Endothelial cell of umbilical vein (primary cell): ENCODE measurements around the gene PNPLA7. TPM values are rescaled to one million over a fixed set of nuclear protein-coding genes. Genes with fewer than 3 reads are reported as not detected.
A peak's percentile ranks its signal among the peaks of the same experiment; 100 is the strongest.

ENCODE experiments used
- BruUV-seq: library from RNA; stranded (reverse); fragments of 400-500 nt; replicated peaks from 2 replicates; lab custom pipeline; 2021; lab: Mats Ljungman, UMichigan
- CTCF ChIA-PET: fragments of 300-600, 350-600 bp; sonication (Branson Sonifier 250); formaldehyde crosslinking; loops from one replicate; lab custom pipeline; 2021; ENCODE audit warnings: antibody characterized with exemption, inconsistent platforms; lab: Charles Lee
- POLR2A ChIA-PET: fragments of 300-600, 350-600 bp; sonication (Branson Sonifier 250); formaldehyde crosslinking; loops from one replicate; lab custom pipeline; 2021; ENCODE audit warnings: antibody characterized with exemption, inconsistent platforms; lab: Charles Lee
- DNase-seq: peaks from one replicate; pipeline ENCODE4 v3.0.0-alpha.2; 2011; ENCODE audit warnings: low read depth, low spot score
- FAIRE-seq: peaks from 2 replicates; lab custom pipeline; 2011; peaks lifted over from hg19 to GRCh38; lab: Jason Lieb, UNC
- H2AFZ ChIP-seq: 2 replicates; pipeline ENCODE4 v1.6.0; 2012; ENCODE audit warnings: low read depth, low read length, control low read depth, inconsistent platforms
- H3K27ac ChIP-seq: 2 replicates; pipeline ENCODE4 v1.5.1; 2011; ENCODE audit warnings: low read depth, mild to moderate bottlenecking, control low read depth, low read length, moderate library complexity; ENCODE audit not compliant: insufficient read depth
- H3K27me3 ChIP-seq, 2 experiments: 2 replicates each; pipeline versions ENCODE4 v1.6.0 to v1.6.1; 2011; ENCODE audit warnings: low read length in 2 of 2, mixed read lengths in 1 of 2; ENCODE audit not compliant: control insufficient read depth in 2 of 2, insufficient read depth in 2 of 2
- H3K36me3 ChIP-seq, 2 experiments: 2 replicates in 1 of 2; 3 replicates in 1 of 2; pipeline ENCODE4 v1.5.1; 2011; ENCODE audit warnings: low read length in 2 of 2, mild to moderate bottlenecking in 1 of 2, moderate library complexity in 1 of 2; ENCODE audit not compliant: control insufficient read depth in 2 of 2, insufficient read depth in 2 of 2; ENCODE audit errors: extremely low read depth in 1 of 2
- H3K4me1 ChIP-seq: 3 replicates; pipeline ENCODE4 v1.5.1; 2011; ENCODE audit warnings: mild to moderate bottlenecking, low read length; ENCODE audit not compliant: control insufficient read depth, insufficient read depth; ENCODE audit errors: extremely low read depth
- H3K4me2 ChIP-seq: 2 replicates; pipeline ENCODE4 v1.6.1; 2011; ENCODE audit warnings: low read length, control low read depth, mixed read lengths; ENCODE audit not compliant: insufficient read depth
- H3K4me3 ChIP-seq, 3 experiments: fragments of 200-600 bp in 1 of 3; sonication (generic), shearing (Covaris generic) in 1 of 3; replicated peaks in 1 of 3; 2 replicates each; pipeline ENCODE4 v1.5.1; 2011 to 2016; ENCODE audit warnings: control low read depth in 3 of 3, low read length in 3 of 3, mild to moderate bottlenecking in 2 of 3, inconsistent platforms in 1 of 3, low read depth in 1 of 3, moderate library complexity in 1 of 3; ENCODE audit not compliant: insufficient read depth in 1 of 3
- H3K79me2 ChIP-seq: 2 replicates; pipeline ENCODE4 v1.6.0; 2012; ENCODE audit warnings: low read length, inconsistent platforms; ENCODE audit not compliant: control insufficient read depth, insufficient read depth
- H3K9ac ChIP-seq: replicated peaks from 2 replicates; pipeline ENCODE3; 2011; ENCODE audit warnings: low read length, control low read depth; ENCODE audit not compliant: insufficient read depth; ENCODE audit errors: extremely low read depth
- H3K9me1 ChIP-seq: replicated peaks from 3 replicates; pipeline ENCODE4 v1.6.0; 2011; ENCODE audit warnings: mild to moderate bottlenecking, low read length; ENCODE audit not compliant: control insufficient read depth, insufficient read depth; ENCODE audit errors: extremely low read depth
- H3K9me3 ChIP-seq: replicated peaks from 2 replicates; pipeline ENCODE4 v1.5.1; 2012; ENCODE audit warnings: low read length, inconsistent platforms; ENCODE audit not compliant: control insufficient read depth, insufficient read depth
- H4K20me1 ChIP-seq: replicated peaks from 2 replicates; pipeline ENCODE3; 2011; ENCODE audit warnings: mild to moderate bottlenecking, low read length; ENCODE audit not compliant: control insufficient read depth, insufficient read depth; ENCODE audit errors: extremely low read depth
- EZH2 ChIP-seq: IDR thresholded peaks from 2 replicates; pipeline ENCODE4 v1.6.1; 2012; ENCODE audit warnings: borderline replicate concordance, low read depth, mild to moderate bottlenecking, moderate library complexity, low read length, inconsistent platforms; ENCODE audit not compliant: severe bottlenecking
- FOS ChIP-seq: IDR thresholded peaks from 2 replicates; pipeline ENCODE4 v1.6.1; 2011; ENCODE audit warnings: mild to moderate bottlenecking, low read length, moderate library complexity, borderline replicate concordance; ENCODE audit not compliant: insufficient read depth
- GATA2 ChIP-seq: IDR thresholded peaks from 2 replicates; pipeline ENCODE4 v1.7.0; 2011; ENCODE audit warnings: low read depth, mild to moderate bottlenecking, moderate library complexity, mixed read lengths, low read length; ENCODE audit not compliant: insufficient read length, insufficient read depth
- JUN ChIP-seq: IDR thresholded peaks from 2 replicates; pipeline ENCODE4 v1.6.1; 2011; ENCODE audit warnings: borderline replicate concordance, low read depth; ENCODE audit not compliant: insufficient read length, insufficient read depth
- MYC ChIP-seq: IDR thresholded peaks from one replicate; pipeline ENCODE4 v1.6.1; 2011; ENCODE audit warnings: mild to moderate bottlenecking, low read depth, low read length
- POLR2A ChIP-seq: IDR thresholded peaks from 2 replicates; pipeline ENCODE4 v1.6.1; 2012; ENCODE audit warnings: low read depth, mild to moderate bottlenecking, control low read depth, low read length
- POLR2AphosphoS5 ChIP-seq: IDR thresholded peaks from 2 replicates; pipeline ENCODE4 v1.6.1; 2012; ENCODE audit warnings: low read depth, mild to moderate bottlenecking, control low read depth, low read length, moderate library complexity; ENCODE audit not compliant: insufficient read depth
- dilution Hi-C: fragments of 300-500 bp; cut with MboI; formaldehyde crosslinking; loops from one replicate; pipeline ENCODE4 v1.15.0; 2019; ENCODE audit warnings: low sequenced_read_pairs; ENCODE audit not compliant: extremely low pct_ligation_motif_present
- intact Hi-C: fragments of 100-400 bp; cut with micrococcal nuclease; formaldehyde crosslinking; loops from one replicate; pipeline ENCODE4 v1.10.0; 2022
- polyA plus RNA-seq, 4 experiments: library from polyadenylated mRNA; depleted of rRNA in 3 of 4; stranded (reverse) in 3 of 4; unstranded in 1 of 4; fragments of >200 nt; gene quantifications; 2 replicates each; pipeline versions ENCODE4 v1.2.1 to v1.2.3, GENCODE V29; 2011 to 2012; ENCODE audit warnings: missing spikeins in 1 of 4
- total RNA-seq: library from RNA; stranded (reverse); gene quantifications from 2 replicates; pipeline ENCODE4 v1.2.3, GENCODE V29; 2021
- TF ChIP-seq, protein P1 (sequence below): IDR thresholded peaks from 2 replicates; pipeline ENCODE4 v1.6.1; 2011; ENCODE audit not compliant: insufficient read depth, insufficient read length
- TF ChIP-seq, protein P2 (sequence below), 2 donors: IDR thresholded peaks; 1 replicate in 1 of 2; 2 replicates in 1 of 2; pipeline ENCODE4 v1.5.1; 2011; ENCODE audit warnings: low read length in 2 of 2, mild to moderate bottlenecking in 2 of 2, moderate library complexity in 2 of 2, control low read depth in 1 of 2, inconsistent platforms in 1 of 2, low read depth in 1 of 2; ENCODE audit not compliant: insufficient read depth in 1 of 2; ENCODE audit errors: extremely low read depth in 1 of 2

Gene PNPLA7
- total and polyA plus RNA-seq, 2 donors (not counting 3 experiments of a cell fraction or from before 2014, with no cell fraction given), result 1.0 to 1.9 TPM

DNA sequence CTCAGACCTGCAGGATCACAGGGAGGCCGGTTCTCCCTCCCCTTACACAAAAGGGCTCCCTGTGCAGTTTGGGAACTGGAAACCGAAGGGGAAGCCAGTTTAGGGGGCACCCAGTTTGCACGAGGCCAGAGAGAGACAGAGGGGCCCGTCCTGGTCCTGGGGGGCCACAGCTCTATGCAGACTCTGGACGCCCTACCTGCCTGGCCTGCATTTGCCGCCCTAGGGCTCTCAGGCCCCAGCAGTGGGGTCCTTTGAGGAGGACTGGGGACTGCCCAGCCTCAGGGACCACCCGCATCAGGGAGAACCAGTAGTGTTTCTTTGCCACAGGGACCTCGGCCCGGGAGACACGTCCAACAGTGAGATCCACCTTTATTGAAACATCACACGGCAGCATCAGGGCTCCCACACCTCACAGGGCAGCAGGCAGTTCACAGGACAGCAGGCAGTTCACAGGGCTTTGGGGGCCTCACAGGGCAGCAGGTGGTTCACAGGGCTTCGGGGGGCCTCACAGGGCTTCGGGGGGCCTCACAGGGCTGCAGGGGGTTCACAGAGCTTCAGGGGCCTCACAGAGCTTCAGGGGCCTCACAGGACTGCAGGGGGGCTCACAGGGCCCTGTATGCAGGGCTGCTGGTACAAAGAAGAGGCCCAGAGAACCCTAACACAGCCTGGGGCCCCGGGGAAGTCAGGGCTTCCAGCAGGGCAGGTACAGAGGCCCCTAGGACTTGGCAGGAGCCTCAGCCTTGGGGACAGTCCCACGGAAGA, 90.4 kb downstream of the PNPLA7 start:
- no peaks in the 10 kb centered on the region for H3K27me3 ChIP-seq
- H3K9me3 ChIP-seq, result no peaks in the 10 kb centered on the region
- peaks cover 9% of the 10 kb centered on the region for H3K79me2 ChIP-seq
- peak overlapping the region; percentile 75 for H3K9ac ChIP-seq
- no peak for DNase-seq
- H2AFZ ChIP-seq, result peak overlapping the region; percentile 74
- TF ChIP-seq EZH2, result no peak
- TF ChIP-seq POLR2A, result no peak
- no peak for TF ChIP-seq POLR2AphosphoS5
- TF ChIP-seq JUN, result no peak
- TF ChIP-seq, protein P1, sequence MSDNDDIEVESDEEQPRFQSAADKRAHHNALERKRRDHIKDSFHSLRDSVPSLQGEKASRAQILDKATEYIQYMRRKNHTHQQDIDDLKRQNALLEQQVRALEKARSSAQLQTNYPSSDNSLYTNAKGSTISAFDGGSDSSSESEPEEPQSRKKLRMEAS, result no peak
- no peak for TF ChIP-seq MYC
- TF ChIP-seq, protein P2, sequence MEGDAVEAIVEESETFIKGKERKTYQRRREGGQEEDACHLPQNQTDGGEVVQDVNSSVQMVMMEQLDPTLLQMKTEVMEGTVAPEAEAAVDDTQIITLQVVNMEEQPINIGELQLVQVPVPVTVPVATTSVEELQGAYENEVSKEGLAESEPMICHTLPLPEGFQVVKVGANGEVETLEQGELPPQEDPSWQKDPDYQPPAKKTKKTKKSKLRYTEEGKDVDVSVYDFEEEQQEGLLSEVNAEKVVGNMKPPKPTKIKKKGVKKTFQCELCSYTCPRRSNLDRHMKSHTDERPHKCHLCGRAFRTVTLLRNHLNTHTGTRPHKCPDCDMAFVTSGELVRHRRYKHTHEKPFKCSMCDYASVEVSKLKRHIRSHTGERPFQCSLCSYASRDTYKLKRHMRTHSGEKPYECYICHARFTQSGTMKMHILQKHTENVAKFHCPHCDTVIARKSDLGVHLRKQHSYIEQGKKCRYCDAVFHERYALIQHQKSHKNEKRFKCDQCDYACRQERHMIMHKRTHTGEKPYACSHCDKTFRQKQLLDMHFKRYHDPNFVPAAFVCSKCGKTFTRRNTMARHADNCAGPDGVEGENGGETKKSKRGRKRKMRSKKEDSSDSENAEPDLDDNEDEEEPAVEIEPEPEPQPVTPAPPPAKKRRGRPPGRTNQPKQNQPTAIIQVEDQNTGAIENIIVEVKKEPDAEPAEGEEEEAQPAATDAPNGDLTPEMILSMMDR (IDR thresholded peaks at IDR 0.05; ENCODE audit: extremely low read depth in 1 of 2, insufficient read depth in 1 of 2, low read depth in 1 of 2, low read length in 2 of 2), result no peak
- TF ChIP-seq GATA2, result no peak
- no peak for TF ChIP-seq FOS
- H3K27ac ChIP-seq, result no peak overlapping the region
- H3K9me1 ChIP-seq, result no peaks in the 10 kb centered on the region
- BruUV-seq, result no TSS peak
- H3K4me1 ChIP-seq, result peaks cover 5% of the 10 kb centered on the region
- H3K4me3 ChIP-seq, result peak overlapping the region in 1 of 3 experiments; percentile 11
- no peaks in the 10 kb centered on the region for H3K36me3 ChIP-seq
- ChIA-PET POLR2A (no interaction called here), CTCF (interaction anchor here (1.0 to 1.3 kb wide), 4 partner anchors 37 to 173 kb away, joined by 3 to 5 read pairs (median 4); partner anchors contain the start of genes EXD3 and NOXA1)
- FAIRE-seq, result no peak
- H3K4me2 ChIP-seq, result peak overlapping the region; percentile 2
- intact Hi-C loops (no loop called here), dilution Hi-C loops (no loop called here)
- no peaks in the 10 kb centered on the region for H4K20me1 ChIP-seq
